NT2/D1 (cell line): ENCODE data around the gene TNXB.

ENCODE experiments used
- DNase-seq: peaks from one replicate; pipeline ENCODE4 v3.0.0-alpha.2; 2011; ENCODE audit warnings: low read depth, low spot score
- H3K27me3 ChIP-seq: 2 replicates; pipeline ENCODE4 v1.6.0; 2011; ENCODE audit warnings: mild to moderate bottlenecking; ENCODE audit not compliant: insufficient read length, insufficient read depth
- H3K36me3 ChIP-seq: 2 replicates; pipeline ENCODE4 v1.6.1; 2011; ENCODE audit warnings: mild to moderate bottlenecking, low read length, mixed read lengths; ENCODE audit not compliant: insufficient read depth, insufficient read length
- H3K4me1 ChIP-seq: 2 replicates; pipeline ENCODE4 v1.5.1; 2011; ENCODE audit not compliant: insufficient read depth, insufficient read length
- H3K4me3 ChIP-seq: 2 replicates; pipeline ENCODE4 v1.5.1; 2011; ENCODE audit warnings: low read depth; ENCODE audit not compliant: insufficient read length
- H3K9ac ChIP-seq: 2 replicates; pipeline ENCODE4 v1.6.0; 2011; ENCODE audit warnings: low read depth; ENCODE audit not compliant: insufficient read length
- H3K9me3 ChIP-seq: 2 replicates; pipeline ENCODE4 v1.5.1; 2011; ENCODE audit warnings: mild to moderate bottlenecking, low read length; ENCODE audit not compliant: insufficient read depth
- SUZ12 ChIP-seq: IDR thresholded peaks from 2 replicates; pipeline ENCODE4 v1.6.1; 2011; ENCODE audit not compliant: insufficient read length, insufficient read depth; ENCODE audit errors: extremely low read depth
- YY1 ChIP-seq: IDR thresholded peaks from 2 replicates; pipeline ENCODE4 v1.6.1; 2011; ENCODE audit not compliant: insufficient read length, insufficient read depth
- ZNF274 ChIP-seq: IDR thresholded peaks from 2 replicates; pipeline ENCODE4 v1.6.1; 2011; ENCODE audit warnings: mild to moderate bottlenecking, low read depth, low read length

The TNXB gene, protein sequence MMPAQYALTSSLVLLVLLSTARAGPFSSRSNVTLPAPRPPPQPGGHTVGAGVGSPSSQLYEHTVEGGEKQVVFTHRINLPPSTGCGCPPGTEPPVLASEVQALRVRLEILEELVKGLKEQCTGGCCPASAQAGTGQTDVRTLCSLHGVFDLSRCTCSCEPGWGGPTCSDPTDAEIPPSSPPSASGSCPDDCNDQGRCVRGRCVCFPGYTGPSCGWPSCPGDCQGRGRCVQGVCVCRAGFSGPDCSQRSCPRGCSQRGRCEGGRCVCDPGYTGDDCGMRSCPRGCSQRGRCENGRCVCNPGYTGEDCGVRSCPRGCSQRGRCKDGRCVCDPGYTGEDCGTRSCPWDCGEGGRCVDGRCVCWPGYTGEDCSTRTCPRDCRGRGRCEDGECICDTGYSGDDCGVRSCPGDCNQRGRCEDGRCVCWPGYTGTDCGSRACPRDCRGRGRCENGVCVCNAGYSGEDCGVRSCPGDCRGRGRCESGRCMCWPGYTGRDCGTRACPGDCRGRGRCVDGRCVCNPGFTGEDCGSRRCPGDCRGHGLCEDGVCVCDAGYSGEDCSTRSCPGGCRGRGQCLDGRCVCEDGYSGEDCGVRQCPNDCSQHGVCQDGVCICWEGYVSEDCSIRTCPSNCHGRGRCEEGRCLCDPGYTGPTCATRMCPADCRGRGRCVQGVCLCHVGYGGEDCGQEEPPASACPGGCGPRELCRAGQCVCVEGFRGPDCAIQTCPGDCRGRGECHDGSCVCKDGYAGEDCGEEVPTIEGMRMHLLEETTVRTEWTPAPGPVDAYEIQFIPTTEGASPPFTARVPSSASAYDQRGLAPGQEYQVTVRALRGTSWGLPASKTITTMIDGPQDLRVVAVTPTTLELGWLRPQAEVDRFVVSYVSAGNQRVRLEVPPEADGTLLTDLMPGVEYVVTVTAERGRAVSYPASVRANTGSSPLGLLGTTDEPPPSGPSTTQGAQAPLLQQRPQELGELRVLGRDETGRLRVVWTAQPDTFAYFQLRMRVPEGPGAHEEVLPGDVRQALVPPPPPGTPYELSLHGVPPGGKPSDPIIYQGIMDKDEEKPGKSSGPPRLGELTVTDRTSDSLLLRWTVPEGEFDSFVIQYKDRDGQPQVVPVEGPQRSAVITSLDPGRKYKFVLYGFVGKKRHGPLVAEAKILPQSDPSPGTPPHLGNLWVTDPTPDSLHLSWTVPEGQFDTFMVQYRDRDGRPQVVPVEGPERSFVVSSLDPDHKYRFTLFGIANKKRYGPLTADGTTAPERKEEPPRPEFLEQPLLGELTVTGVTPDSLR (N-terminal part only)

GRCh38 chr6:32109114-32109764 is at the start of gene TNXB:
Gene TNXB, minus strand, starts transcription at chr6:32109338. Its CDS starts 11,140 bp downstream, at chr6:32098198.
- Histone ChIP-seq H3K4me1 (peaks cover 10% of the 10 kb centered on the region), H3K4me3 (no peak within 1 kb of the TSS), H3K27me3 (no peaks in the 10 kb centered on the region), H3K9me3 (no peaks in the 10 kb centered on the region), H3K9ac (peak within 1 kb of the TSS; percentile 21), H3K36me3 (peaks cover 17% of the 10 kb centered on the region)
- no peak for DNase-seq
- TF ChIP-seq ZNF274 (no peak), SUZ12 (no peak), YY1 (no peak)

GRCh38 chr6:32158052-32158451 is 48.9 kb upstream of the TNXB start:
- Histone ChIP-seq H3K36me3 (peaks cover 44% of the 10 kb centered on the region), H3K27me3 (no peaks in the 10 kb centered on the region), H3K9ac (no peak overlapping the region), H3K4me1 (peaks cover 4% of the 10 kb centered on the region), H3K4me3 (no peak overlapping the region), H3K9me3 (no peaks in the 10 kb centered on the region)
- no peak for TF ChIP-seq YY1
- no peak for TF ChIP-seq SUZ12
- TF ChIP-seq ZNF274: no peak
- no peak for DNase-seq

DNA sequence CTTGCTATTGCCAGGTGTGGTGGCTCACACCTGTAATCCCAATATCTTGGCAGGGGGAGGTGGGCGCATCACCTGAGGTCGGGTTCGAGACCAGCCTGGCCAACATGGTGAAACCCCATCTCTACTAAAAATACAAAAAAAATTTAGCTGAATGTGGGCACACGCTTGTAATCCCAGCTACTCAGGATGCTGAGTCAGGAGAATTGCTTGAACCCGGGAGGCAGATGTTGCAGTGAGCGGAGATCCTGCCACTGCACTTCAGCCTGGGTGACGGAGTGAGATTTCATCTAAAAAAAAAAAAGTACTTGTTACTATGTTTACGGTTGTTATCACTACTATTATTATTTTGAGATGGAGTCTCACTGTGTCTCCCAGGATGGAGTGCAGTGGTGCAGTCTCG is 47.8 kb upstream of the TNXB start:
- no peak for DNase-seq

GRCh38 chr6:32154514-32155161 is 45.5 kb upstream of the TNXB start:
- Histone ChIP-seq H3K4me3 (peak overlapping the region; percentile 84), H3K9me3 (no peaks in the 10 kb centered on the region), H3K27me3 (peaks cover 3% of the 10 kb centered on the region), H3K9ac (peak overlapping the region; percentile 93), H3K4me1 (peaks cover 4% of the 10 kb centered on the region), H3K36me3 (peaks cover 37% of the 10 kb centered on the region)
- DNase-seq: no peak
- TF ChIP-seq SUZ12: no peak
- no peak for TF ChIP-seq ZNF274
- TF ChIP-seq YY1: no peak

More for the DNA sequence above, 47.8 kb upstream of the TNXB start:
- Histone ChIP-seq H3K4me1 (peaks cover 4% of the 10 kb centered on the region), H3K4me3 (no peak overlapping the region), H3K27me3 (peaks cover 3% of the 10 kb centered on the region), H3K9me3 (no peaks in the 10 kb centered on the region), H3K36me3 (peaks cover 37% of the 10 kb centered on the region), H3K9ac (no peak overlapping the region)
- TF ChIP-seq YY1 (no peak), ZNF274 (no peak), SUZ12 (no peak)

- Histone ChIP-seq H3K4me1 (peaks cover 4% of the 10 kb centered on the region), H3K27me3 (peaks cover 3% of the 10 kb centered on the region), H3K9ac (peak within 1 kb of the TSS; percentile 93), H3K9me3 (no peaks in the 10 kb centered on the region), H3K4me3 (peak within 1 kb of the TSS; percentile 84), H3K36me3 (peaks cover 36% of the 10 kb centered on the region)
- DNase-seq: peak; percentile 79
- TF ChIP-seq SUZ12 (no peak), ZNF274 (no peak), YY1 (no peak)
Measured at GRCh38 chr6:32153564-32154513, 44.7 kb upstream of the TNXB start, which contains the start of gene PPT2. Gene PPT2, plus strand, starts transcription at chr6:32154141. Its CDS starts 454 bp downstream, at chr6:32154595.
